ENCODE data around the gene P2RY2.
A peak's percentile ranks its signal among the peaks of the same experiment; 100 is the strongest.

P2RY2 gene

DNA sequence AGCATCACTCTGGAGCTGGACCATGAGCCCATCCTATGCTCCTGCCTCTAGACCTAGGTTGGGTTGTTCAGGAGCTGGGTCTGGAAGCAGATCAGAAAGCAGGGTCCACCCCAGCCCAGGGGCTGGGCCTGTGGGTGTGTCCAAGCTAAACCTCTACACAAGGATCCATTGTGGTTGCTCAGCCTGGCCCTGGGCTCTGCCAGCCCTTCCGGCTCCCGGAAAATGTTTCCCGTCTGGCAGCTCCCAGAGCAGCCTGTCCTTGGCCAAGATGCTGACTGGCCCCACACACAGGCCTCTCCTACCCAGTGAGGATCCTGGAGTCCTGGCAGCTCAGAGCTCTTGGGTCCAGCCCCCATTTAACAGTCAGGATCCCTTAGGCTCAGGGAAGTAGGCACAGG lies 40.7 kb upstream of the P2RY2 start:
- no peak overlapping the region for H3K4me3 ChIP-seq (ENCODE audit: low read depth in 1 of 2, low read length in 2 of 2)
- no peaks in the 10 kb centered on the region for H3K27me3 ChIP-seq (ENCODE audit: low read depth, low read length)
- peaks cover 6 to 25% of the 10 kb centered on the region in 2 donors for H3K4me1 ChIP-seq (ENCODE audit: control insufficient read depth in 1 of 2, insufficient read depth in 2 of 2, low read length in 2 of 2)
- no peaks in the 10 kb centered on the region for H3K9me3 ChIP-seq (ENCODE audit: control insufficient read depth in 1 of 2, low read length in 2 of 2)
- H3K36me3 ChIP-seq (ENCODE audit: control insufficient read depth in 1 of 2, insufficient read depth in 2 of 2, low read length in 2 of 2), result no peaks in the 10 kb centered on the region
- peak overlapping the region; percentile 14 for H3K27ac ChIP-seq (ENCODE audit: low read length)

DNA sequence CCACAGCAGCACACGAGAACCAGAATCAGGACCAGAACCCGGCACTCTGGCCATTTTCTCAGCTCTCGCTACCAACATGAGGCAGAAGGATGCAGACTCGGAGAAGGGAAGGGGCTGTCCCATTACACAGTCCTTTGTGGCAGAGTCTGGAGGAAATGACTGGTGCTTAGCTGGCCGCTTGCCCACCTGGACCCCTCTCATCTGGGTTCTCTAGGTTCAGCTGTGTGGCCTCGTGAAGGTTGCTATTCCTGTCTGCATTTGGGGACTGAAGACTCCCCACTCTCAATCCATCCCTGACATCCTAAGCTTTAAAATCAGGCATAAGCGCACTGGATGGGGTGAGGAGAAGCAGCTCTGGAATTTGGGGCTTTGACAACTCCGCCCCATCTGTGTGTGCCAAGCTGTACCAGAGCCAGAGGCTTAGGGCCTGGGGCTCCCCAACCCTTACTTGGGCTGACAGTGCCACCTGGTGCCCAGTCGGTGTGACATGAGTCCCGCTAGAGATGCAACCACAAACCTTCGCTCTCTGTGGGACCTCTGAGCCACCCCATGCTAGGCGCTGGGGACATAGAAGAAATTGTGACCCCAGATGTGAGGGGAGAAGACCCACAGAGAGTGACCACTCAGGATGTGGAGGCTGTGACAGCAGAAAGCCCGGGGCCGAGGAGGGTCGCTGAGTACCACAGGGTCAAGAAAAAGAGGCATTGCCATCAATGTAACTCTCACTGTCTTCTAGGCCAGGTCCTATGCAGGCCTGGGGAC lies 40.1 kb upstream of the P2RY2 start:
- Histone ChIP-seq H3K27ac (ENCODE audit: low read length) (peak overlapping the region; percentile 14), H3K4me3 (ENCODE audit: low read depth in 1 of 2, low read length in 2 of 2) (no peak overlapping the region), H3K4me1 (ENCODE audit: control insufficient read depth in 1 of 2, insufficient read depth in 2 of 2, low read length in 2 of 2) (peaks cover 6 to 25% of the 10 kb centered on the region in 2 donors), H3K27me3 (ENCODE audit: low read depth, low read length) (no peaks in the 10 kb centered on the region), H3K36me3 (ENCODE audit: control insufficient read depth in 1 of 2, insufficient read depth in 2 of 2, low read length in 2 of 2) (no peaks in the 10 kb centered on the region), H3K9me3 (ENCODE audit: control insufficient read depth in 1 of 2, low read length in 2 of 2) (no peaks in the 10 kb centered on the region)

DNA sequence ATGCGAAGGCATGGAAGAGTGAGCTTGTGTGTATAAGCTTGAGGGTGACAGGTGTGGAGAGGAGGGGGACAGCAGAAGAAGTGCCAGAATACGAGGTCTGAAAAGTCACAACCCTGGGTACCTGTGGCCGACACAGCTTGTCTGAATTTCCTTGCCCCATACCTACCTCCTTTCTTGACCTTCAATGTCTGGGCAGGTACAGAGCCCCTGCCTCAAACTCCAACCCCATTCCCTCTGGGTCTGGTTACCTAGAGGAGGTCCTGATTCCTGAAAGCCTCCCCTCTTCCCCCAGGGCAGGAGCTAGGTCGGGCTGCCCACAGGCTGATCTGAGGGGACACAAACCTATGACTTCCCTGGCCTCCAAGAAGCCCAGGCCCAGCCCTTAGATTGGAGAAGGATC lies 39.4 kb upstream of the P2RY2 start:
- Histone ChIP-seq H3K27me3 (ENCODE audit: low read depth, low read length) (no peaks in the 10 kb centered on the region), H3K36me3 (ENCODE audit: control insufficient read depth in 1 of 2, insufficient read depth in 2 of 2, low read length in 2 of 2) (no peaks in the 10 kb centered on the region), H3K4me1 (ENCODE audit: control insufficient read depth in 1 of 2, insufficient read depth in 2 of 2, low read length in 2 of 2) (peaks cover 6 to 25% of the 10 kb centered on the region in 2 donors), H3K4me3 (ENCODE audit: low read depth in 1 of 2, low read length in 2 of 2) (no peak overlapping the region), H3K27ac (ENCODE audit: low read length) (no peak overlapping the region), H3K9me3 (ENCODE audit: control insufficient read depth in 1 of 2, low read length in 2 of 2) (no peaks in the 10 kb centered on the region)

DNA sequence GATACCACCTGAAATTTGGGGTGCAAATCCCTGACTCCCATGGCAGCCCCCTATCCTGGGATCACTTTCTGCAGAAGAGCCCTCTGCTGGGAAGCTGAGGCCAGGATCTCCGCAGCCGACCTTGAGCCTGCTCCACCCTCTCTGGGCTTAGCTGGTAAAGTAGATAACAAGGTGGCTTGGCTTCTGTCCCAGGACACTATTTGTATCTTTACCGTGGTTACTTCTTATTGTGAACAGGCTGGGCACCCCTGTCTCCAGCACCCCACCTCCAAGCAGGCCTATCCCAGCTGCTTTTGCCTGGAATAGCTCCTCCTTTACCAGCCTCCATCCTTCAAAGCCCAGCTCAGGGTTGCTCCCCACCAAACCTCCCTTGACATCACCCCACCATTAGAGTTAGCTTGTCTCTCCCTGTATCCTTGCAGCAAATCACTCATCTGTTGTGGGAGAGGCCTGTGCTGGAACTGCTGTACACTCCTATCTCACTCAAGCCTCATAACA lies 35.2 kb upstream of the P2RY2 start:
- Histone ChIP-seq H3K27ac (ENCODE audit: low read length) (no peak overlapping the region), H3K4me1 (ENCODE audit: control insufficient read depth in 1 of 2, insufficient read depth in 2 of 2, low read length in 2 of 2) (peaks cover 0 to 7% of the 10 kb centered on the region in 2 donors), H3K36me3 (ENCODE audit: control insufficient read depth in 1 of 2, insufficient read depth in 2 of 2, low read length in 2 of 2) (no peaks in the 10 kb centered on the region), H3K27me3 (ENCODE audit: low read depth, low read length) (no peaks in the 10 kb centered on the region), H3K4me3 (ENCODE audit: low read depth in 1 of 2, low read length in 2 of 2) (no peak overlapping the region), H3K9me3 (ENCODE audit: control insufficient read depth in 1 of 2, low read length in 2 of 2) (no peaks in the 10 kb centered on the region)

DNA sequence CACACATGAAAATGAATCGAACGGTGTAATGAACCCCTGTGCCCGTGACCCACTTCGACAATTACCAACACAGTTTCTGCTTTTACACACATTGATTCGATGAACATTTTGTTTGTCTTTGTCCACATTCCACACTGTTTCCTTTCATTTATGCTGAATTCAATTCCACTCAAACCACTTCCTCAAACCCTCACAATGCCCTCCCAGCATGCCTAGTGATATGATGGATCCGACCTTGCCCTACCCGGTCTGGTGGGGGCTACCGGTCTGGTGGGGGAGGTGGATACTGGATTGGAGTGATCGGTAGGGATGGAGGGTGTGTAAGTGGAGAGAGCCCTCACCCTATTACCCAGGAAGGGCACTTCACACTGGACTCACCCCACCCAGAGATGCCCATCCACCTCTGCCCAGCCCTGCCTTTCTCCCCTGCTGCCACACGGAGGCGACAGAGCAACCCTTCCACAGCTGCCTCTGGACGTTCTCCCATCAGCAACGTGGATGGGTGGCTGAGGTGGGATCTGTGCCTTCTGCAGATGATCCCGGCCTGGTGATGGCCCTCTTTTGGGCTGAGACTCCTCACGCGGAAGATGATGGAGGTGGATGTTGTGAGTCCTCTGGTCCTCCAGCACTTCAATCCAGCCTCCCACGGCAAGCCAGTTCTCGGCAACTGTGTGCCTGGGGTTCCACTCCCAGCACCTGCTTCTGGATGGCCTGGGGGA lies 33.0 kb upstream of the P2RY2 start:
- H3K27ac ChIP-seq (ENCODE audit: low read length), result no peak overlapping the region
- no peak overlapping the region for H3K4me3 ChIP-seq (ENCODE audit: low read depth in 1 of 2, low read length in 2 of 2)
- H3K9me3 ChIP-seq (ENCODE audit: control insufficient read depth in 1 of 2, low read length in 2 of 2), result no peaks in the 10 kb centered on the region
- H3K27me3 ChIP-seq (ENCODE audit: low read depth, low read length), result no peaks in the 10 kb centered on the region
- peaks cover 0 to 13% of the 10 kb centered on the region in 2 donors for H3K4me1 ChIP-seq (ENCODE audit: control insufficient read depth in 1 of 2, insufficient read depth in 2 of 2, low read length in 2 of 2)
- H3K36me3 ChIP-seq (ENCODE audit: control insufficient read depth in 1 of 2, insufficient read depth in 2 of 2, low read length in 2 of 2), result no peaks in the 10 kb centered on the region

DNA sequence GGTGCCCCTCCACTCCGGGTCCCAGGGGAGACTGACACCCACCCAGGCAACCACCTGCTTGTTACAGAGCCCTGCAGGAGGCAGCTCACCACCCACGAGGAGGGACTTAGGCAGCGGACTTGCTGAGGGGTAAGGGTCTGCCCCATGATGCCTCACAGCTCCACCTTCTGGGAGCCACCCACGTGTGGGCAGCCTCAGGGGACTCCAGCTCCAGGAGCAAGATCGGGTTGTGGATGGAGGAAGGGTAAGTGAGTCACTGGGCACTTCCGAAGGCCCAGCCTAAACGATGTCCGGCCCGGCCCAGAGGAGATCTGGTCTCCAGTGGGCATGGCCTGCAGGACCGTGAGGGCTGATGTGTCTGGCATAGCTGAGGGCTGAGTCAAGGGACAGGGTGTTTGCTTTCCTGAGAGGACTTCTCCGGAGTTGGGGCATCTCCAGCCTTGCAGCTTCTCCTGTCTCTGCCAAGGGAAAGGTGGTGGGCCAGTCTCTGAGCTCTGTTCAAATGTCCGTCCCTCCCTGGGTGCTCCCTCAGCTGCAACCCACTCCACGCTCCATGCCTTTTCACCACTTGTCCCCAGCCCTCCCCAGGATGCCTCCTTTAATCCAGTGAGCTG lies 32.3 kb upstream of the P2RY2 start:
- no peak overlapping the region for H3K4me3 ChIP-seq (ENCODE audit: low read depth in 1 of 2, low read length in 2 of 2)
- H3K27me3 ChIP-seq (ENCODE audit: low read depth, low read length), result no peaks in the 10 kb centered on the region
- peaks cover 0 to 13% of the 10 kb centered on the region in 2 donors for H3K4me1 ChIP-seq (ENCODE audit: control insufficient read depth in 1 of 2, insufficient read depth in 2 of 2, low read length in 2 of 2)
- H3K36me3 ChIP-seq (ENCODE audit: control insufficient read depth in 1 of 2, insufficient read depth in 2 of 2, low read length in 2 of 2), result no peaks in the 10 kb centered on the region
- no peak overlapping the region for H3K27ac ChIP-seq (ENCODE audit: low read length)
- H3K9me3 ChIP-seq (ENCODE audit: control insufficient read depth in 1 of 2, low read length in 2 of 2), result no peaks in the 10 kb centered on the region

DNA sequence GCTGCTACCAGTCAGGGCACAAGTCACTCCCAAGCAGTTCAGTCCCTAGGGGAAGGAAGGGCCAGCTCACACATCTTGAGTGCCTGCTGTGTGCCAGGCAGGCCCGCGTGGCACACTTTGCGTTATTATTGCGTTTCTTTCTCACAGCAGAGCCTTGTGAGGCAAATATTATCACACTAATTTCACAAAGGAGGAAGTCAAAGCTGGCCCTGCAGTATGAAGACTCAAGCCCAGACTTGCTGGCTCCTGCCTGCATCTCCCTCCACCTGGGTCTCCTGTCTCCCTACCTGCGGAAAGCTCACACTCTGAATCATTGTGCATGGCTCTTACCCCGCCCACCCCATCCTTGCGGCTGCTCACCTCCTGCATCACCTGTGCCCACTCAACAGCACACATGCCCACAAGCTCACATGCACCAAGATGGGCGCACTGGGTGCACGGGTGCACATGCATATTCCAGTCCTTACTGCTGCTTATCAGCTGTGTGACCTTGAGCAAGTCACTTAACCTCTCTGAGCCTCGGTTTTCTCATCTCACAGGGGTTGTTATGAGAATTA lies 31.7 kb upstream of the P2RY2 start:
- Histone ChIP-seq H3K9me3 (ENCODE audit: control insufficient read depth in 1 of 2, low read length in 2 of 2) (no peaks in the 10 kb centered on the region), H3K27ac (ENCODE audit: low read length) (no peak overlapping the region), H3K4me1 (ENCODE audit: control insufficient read depth in 1 of 2, insufficient read depth in 2 of 2, low read length in 2 of 2) (peaks cover 0 to 13% of the 10 kb centered on the region in 2 donors), H3K27me3 (ENCODE audit: low read depth, low read length) (no peaks in the 10 kb centered on the region), H3K36me3 (ENCODE audit: control insufficient read depth in 1 of 2, insufficient read depth in 2 of 2, low read length in 2 of 2) (no peaks in the 10 kb centered on the region), H3K4me3 (ENCODE audit: low read depth in 1 of 2, low read length in 2 of 2) (no peak overlapping the region)

DNA sequence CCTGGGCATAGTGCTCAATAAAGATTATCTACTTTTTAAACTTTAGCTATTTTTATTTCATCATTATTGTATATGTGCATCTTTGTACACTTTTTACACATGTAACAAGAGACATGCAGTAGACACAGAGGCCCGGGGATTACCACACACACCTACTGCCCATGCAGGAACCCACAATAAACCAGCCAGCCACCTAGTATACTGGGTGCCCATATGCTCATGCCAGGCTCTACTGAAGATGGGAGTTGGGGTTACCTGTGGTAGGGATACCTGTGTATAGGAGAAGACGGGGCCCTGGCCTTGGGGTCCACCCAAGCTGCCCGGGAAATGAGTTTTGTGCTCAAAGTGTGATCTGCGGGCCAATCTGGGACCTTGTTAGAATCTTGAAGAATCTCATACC lies 31.2 kb upstream of the P2RY2 start:
- Histone ChIP-seq H3K4me1 (ENCODE audit: control insufficient read depth in 1 of 2, insufficient read depth in 2 of 2, low read length in 2 of 2) (peaks cover 0 to 13% of the 10 kb centered on the region in 2 donors), H3K27ac (ENCODE audit: low read length) (no peak overlapping the region), H3K4me3 (ENCODE audit: low read depth in 1 of 2, low read length in 2 of 2) (no peak overlapping the region), H3K9me3 (ENCODE audit: control insufficient read depth in 1 of 2, low read length in 2 of 2) (no peaks in the 10 kb centered on the region), H3K27me3 (ENCODE audit: low read depth, low read length) (no peaks in the 10 kb centered on the region), H3K36me3 (ENCODE audit: control insufficient read depth in 1 of 2, insufficient read depth in 2 of 2, low read length in 2 of 2) (no peaks in the 10 kb centered on the region)

DNA sequence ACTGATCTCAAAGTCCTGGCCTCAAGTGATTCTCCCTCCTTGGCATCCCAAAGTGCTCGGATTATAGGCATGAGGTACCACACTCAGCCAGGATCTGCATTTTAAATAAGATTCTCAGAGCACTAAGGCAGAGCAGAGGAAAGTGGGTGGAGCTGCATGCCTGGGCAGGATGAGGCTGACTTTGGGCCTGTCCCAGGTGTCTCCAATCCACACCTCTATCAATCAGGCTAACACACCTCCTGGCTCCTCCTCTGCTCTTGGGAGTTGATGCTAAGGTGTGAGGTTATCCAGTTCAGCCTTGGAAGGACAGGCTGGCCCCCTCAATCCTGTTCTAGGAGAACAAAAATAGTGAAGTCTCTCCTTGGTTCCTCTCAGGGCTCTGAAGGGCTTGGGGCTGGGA lies 30.2 kb upstream of the P2RY2 start:
- no peak overlapping the region for H3K27ac ChIP-seq (ENCODE audit: low read length)
- peaks cover 0 to 13% of the 10 kb centered on the region in 2 donors for H3K4me1 ChIP-seq (ENCODE audit: control insufficient read depth in 1 of 2, insufficient read depth in 2 of 2, low read length in 2 of 2)
- no peaks in the 10 kb centered on the region for H3K9me3 ChIP-seq (ENCODE audit: control insufficient read depth in 1 of 2, low read length in 2 of 2)

DNA sequence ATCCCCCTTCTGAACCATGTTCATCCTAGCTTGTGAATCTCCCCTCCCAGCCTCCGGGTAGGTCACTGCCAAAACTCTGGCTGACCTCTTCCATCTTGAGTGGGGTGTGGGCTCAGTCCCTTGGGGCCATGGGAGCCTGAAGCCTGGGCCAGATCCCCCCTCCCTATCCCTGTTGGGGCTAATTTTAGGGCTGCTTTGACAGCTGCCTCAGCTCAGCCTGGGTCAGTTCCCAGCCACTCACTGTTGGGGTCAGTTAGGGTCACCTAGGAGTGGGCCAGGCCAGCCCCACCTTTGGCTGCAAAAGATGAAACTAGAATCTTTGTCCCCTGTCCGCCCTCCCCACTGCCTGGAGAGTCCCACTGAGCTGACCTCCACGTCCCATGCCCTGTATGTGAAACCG lies 29.8 kb upstream of the P2RY2 start:
- no peaks in the 10 kb centered on the region for H3K9me3 ChIP-seq (ENCODE audit: control insufficient read depth in 1 of 2, low read length in 2 of 2)
- no peaks in the 10 kb centered on the region for H3K36me3 ChIP-seq (ENCODE audit: control insufficient read depth in 1 of 2, insufficient read depth in 2 of 2, low read length in 2 of 2)
- peaks cover 0 to 13% of the 10 kb centered on the region in 2 donors for H3K4me1 ChIP-seq (ENCODE audit: control insufficient read depth in 1 of 2, insufficient read depth in 2 of 2, low read length in 2 of 2)
- H3K4me3 ChIP-seq (ENCODE audit: low read depth in 1 of 2, low read length in 2 of 2), result no peak overlapping the region
- no peak overlapping the region for H3K27ac ChIP-seq (ENCODE audit: low read length)
- no peaks in the 10 kb centered on the region for H3K27me3 ChIP-seq (ENCODE audit: low read depth, low read length)

More for the DNA sequence above, 30.2 kb upstream of the P2RY2 start:
- H3K4me3 ChIP-seq (ENCODE audit: low read depth in 1 of 2, low read length in 2 of 2), result no peak overlapping the region
- no peaks in the 10 kb centered on the region for H3K27me3 ChIP-seq (ENCODE audit: low read depth, low read length)
- H3K36me3 ChIP-seq (ENCODE audit: control insufficient read depth in 1 of 2, insufficient read depth in 2 of 2, low read length in 2 of 2), result no peaks in the 10 kb centered on the region

DNA sequence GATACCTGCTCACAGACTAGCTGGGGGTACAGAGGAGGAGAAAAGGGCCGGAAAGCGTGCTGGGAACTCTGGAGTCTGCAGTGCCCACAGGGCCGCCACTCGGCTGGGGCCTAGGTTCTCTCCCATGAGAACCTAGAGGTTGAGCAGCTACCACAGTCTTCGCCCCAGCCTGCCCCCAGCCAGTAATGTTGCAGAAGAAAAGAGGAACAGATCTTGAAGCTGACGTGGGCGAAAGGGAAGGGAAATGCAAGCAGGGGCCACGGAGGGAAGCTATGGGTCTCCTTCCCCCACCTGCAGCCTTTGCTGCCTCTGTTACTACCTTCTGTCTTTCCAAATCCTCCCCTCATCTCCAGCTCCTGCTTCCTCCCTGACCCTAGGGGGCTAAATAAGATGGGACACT lies 28.8 kb upstream of the P2RY2 start:
- no peak overlapping the region for H3K27ac ChIP-seq (ENCODE audit: low read length)
- peaks cover 0 to 13% of the 10 kb centered on the region in 2 donors for H3K4me1 ChIP-seq (ENCODE audit: control insufficient read depth in 1 of 2, insufficient read depth in 2 of 2, low read length in 2 of 2)
- no peaks in the 10 kb centered on the region for H3K36me3 ChIP-seq (ENCODE audit: control insufficient read depth in 1 of 2, insufficient read depth in 2 of 2, low read length in 2 of 2)
- H3K4me3 ChIP-seq (ENCODE audit: low read depth in 1 of 2, low read length in 2 of 2), result no peak overlapping the region
- H3K27me3 ChIP-seq (ENCODE audit: low read depth, low read length), result no peaks in the 10 kb centered on the region
- no peaks in the 10 kb centered on the region for H3K9me3 ChIP-seq (ENCODE audit: control insufficient read depth in 1 of 2, low read length in 2 of 2)

Data from muscle layer of duodenum (tissue), 2 donors.